GM23338 (cell line): ENCODE measurements around the gene RSPH6A.

Experiments
- EZH2 ChIP-seq: fragments of 200-600 bp; sonication (generic); IDR thresholded peaks from one replicate; pipeline ENCODE4 v1.8.0; 2017; ENCODE audit warnings: antibody characterized with exemption, mild to moderate bottlenecking, low read depth; ENCODE audit not compliant: unreplicated experiment
- EZH2phosphoT487 ChIP-seq: fragments of 200-600 bp; sonication (generic); IDR thresholded peaks from one replicate; pipeline ENCODE4 v1.8.1; 2018; ENCODE audit warnings: antibody characterized with exemption; ENCODE audit not compliant: unreplicated experiment
- JUNB ChIP-seq: IDR thresholded peaks from one replicate; pipeline ENCODE4 v1.6.1; 2016; ENCODE audit warnings: antibody characterized with exemption; ENCODE audit not compliant: unreplicated experiment
- POLR2AphosphoS5 ChIP-seq: IDR thresholded peaks from 2 replicates; pipeline ENCODE4 v1.6.1; 2016; ENCODE audit warnings: antibody characterized with exemption, low read depth
- STAT1 ChIP-seq: IDR thresholded peaks from one replicate; pipeline ENCODE4 v1.6.1; 2016; ENCODE audit warnings: antibody characterized with exemption; ENCODE audit not compliant: unreplicated experiment
- TF ChIP-seq, protein P1 (sequence below), 2 experiments: fragments of 200-600 bp in 1 of 2; sonication (generic) in 1 of 2; conservative IDR thresholded peaks; 2 replicates each; pipeline versions ENCODE4 v1.5.1 to v1.6.1; 2016 to 2017; ENCODE audit warnings: antibody characterized with exemption in 2 of 2, low read depth in 2 of 2, mild to moderate bottlenecking in 2 of 2, moderate library complexity in 1 of 2
- TF ChIP-seq, protein P2 (sequence below): IDR thresholded peaks from 2 replicates; pipeline ENCODE4 v1.6.1; 2016; ENCODE audit warnings: antibody characterized with exemption

DNA sequence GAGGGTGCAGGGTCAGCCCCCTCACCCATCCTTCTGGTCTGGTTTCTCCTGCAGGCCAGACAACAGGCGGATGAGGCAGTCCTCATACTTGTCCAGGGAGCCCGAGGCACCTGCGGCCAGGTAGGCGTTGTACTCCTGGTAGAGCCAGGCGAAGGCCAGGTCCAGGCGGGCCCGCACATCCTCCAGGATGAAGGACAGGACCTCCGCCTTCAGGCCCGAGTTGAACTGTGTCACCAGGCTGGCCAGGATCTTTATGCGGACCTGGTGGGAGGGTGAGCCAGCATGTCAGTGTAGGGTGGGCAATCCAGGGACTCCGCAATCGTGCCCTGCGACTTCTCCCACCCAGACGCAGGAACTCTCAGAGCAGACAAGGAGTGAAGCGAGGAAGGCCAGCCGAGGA is 13.8 kb upstream of the RSPH6A start:
- no peak for TF ChIP-seq POLR2AphosphoS5
- no peak for TF ChIP-seq JUNB
- TF ChIP-seq, protein P1, sequence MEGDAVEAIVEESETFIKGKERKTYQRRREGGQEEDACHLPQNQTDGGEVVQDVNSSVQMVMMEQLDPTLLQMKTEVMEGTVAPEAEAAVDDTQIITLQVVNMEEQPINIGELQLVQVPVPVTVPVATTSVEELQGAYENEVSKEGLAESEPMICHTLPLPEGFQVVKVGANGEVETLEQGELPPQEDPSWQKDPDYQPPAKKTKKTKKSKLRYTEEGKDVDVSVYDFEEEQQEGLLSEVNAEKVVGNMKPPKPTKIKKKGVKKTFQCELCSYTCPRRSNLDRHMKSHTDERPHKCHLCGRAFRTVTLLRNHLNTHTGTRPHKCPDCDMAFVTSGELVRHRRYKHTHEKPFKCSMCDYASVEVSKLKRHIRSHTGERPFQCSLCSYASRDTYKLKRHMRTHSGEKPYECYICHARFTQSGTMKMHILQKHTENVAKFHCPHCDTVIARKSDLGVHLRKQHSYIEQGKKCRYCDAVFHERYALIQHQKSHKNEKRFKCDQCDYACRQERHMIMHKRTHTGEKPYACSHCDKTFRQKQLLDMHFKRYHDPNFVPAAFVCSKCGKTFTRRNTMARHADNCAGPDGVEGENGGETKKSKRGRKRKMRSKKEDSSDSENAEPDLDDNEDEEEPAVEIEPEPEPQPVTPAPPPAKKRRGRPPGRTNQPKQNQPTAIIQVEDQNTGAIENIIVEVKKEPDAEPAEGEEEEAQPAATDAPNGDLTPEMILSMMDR (conservative IDR thresholded peaks at IDR 0.05; ENCODE audit: low read depth in 2 of 2): no peak
- no peak for TF ChIP-seq STAT1
- TF ChIP-seq EZH2: no peak
- TF ChIP-seq EZH2phosphoT487: no peak
- TF ChIP-seq, protein P2, sequence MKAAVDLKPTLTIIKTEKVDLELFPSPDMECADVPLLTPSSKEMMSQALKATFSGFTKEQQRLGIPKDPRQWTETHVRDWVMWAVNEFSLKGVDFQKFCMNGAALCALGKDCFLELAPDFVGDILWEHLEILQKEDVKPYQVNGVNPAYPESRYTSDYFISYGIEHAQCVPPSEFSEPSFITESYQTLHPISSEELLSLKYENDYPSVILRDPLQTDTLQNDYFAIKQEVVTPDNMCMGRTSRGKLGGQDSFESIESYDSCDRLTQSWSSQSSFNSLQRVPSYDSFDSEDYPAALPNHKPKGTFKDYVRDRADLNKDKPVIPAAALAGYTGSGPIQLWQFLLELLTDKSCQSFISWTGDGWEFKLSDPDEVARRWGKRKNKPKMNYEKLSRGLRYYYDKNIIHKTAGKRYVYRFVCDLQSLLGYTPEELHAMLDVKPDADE: no peak
